ENCODE results near the gene EBNA1BP2.
"Not testable (repeated sequence)": the region's sequence is repeated elsewhere in the genome, so short reads cannot be mapped to it uniquely, and the experiment has no call there.

The EBNA1BP2 gene

DNA sequence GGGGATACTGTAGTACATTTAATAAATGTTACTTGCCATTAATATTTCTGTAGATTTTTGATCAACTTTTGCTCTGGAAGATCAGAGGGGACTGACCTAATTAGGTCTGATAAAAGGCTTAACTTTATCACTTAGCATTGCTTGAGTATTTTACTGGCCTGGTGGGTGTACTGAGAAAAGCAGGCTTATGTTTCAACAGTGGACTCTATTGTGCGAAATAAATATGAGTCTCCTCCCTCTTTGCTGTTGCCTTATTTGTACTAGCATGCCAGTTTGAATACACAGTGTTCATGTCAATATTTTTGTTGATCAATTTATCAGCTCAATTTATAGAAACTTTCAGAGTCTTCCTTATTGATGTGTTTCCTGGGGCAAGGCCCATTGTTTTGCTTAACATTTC is 49.1 kb downstream of the EBNA1BP2 start:
- in situ Hi-C loops (cut with MboI; ENCODE audit: low sequenced_read_pairs): no loop called here

DNA sequence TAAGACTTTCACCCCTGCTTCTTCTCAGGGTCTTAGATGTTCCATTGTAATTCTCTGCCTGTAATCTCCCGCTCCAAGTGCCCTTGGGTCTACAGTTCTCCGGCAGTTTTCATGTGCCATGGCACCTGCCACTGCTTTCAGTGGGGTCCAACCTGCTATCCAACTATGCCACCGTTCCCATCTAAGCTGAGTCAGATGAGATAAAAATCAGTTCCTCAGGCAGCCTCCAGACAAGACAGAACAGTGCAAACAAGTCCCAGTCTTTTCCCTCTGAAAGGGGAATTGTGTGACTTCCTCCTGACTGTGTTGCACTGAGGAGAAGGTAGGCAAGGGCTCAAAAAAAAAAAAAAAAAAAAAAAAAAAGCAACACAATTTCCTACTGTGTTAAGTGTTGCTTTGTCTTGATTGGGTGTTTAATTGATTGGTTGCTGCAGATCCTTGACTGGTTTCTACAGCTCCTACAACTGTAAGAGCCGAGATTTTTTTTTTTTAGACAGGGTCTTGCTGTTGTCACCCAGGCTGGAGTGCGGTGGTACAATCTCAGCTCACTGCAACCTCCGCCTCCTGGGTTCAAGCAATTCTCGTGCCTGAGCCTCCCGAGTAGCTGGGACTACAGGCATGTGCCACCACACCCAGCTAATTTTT is 50.7 kb downstream of the EBNA1BP2 start:
- in situ Hi-C loops (cut with MboI; ENCODE audit: low sequenced_read_pairs): no loop called here

DNA sequence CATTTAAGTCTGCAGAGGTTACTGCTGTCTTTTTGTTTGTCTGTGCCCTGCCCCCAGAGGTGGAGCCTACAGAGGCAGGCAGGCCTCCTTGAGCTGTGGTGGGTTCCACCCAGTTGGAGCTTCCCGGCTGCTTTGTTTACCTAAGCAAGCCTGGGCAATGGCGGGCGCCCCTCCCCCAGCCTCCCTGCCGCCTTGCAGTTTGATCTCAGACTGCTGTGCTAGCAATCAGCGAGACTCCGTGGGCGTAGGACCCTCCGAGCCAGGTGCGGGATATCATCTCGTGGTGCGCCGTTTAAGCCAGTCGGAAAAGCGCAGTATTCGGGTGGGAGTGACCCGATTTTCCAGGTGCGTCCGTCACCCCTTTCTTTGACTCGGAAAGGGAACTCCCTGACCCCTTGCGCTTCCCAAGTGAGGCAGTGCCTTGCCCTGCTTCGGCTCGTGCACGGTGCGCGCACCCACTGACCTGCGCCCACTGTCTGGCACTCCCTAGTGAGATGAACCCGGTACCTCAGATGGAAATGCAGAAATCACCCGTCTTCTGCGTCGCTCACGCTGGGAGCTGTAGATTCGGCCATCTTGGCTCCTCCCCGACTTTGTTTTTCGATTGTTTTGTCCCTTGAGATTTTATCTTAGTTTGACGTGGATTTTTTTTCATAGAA is 52.0 kb downstream of the EBNA1BP2 start:
- in situ Hi-C loops (cut with MboI; ENCODE audit: low sequenced_read_pairs): not testable (repeated sequence)
